HTR-8/SVneo (cell line): ENCODE results near the gene HS3ST5.
"Not testable (repeated sequence)": the region's sequence is repeated elsewhere in the genome, so short reads cannot be mapped to it uniquely, and the experiment has no call there.

Experiments
- DNase-seq: peaks from one replicate; pipeline ENCODE4 v3.0.0; 2011; ENCODE audit warnings: low spot score, mixed read lengths; ENCODE audit not compliant: insufficient read length
- FAIRE-seq: peaks from 2 replicates; lab custom pipeline; 2011; peaks lifted over from hg19 to GRCh38; lab: Jason Lieb, UNC

The HS3ST5 gene

DNA sequence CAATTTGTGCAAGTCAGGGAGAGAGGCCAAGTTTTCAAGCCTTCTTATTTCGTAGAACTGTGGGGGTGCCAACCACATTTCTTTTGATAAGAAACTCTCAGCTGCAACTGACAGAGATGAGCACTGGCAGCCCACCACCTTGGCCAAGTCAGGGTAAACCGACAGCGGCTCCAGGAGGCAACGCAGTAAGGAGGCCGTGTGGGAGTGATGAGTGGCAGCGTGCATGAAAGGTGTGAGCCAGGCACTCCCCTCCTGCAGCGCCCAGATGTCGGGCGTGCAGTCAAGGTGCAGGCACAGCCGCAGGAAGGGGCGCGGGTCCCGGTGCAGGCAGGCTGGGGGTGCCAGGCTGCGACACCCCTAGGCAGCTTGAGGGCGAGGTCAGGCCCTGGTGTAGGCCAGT lies 322.6 kb downstream of the HS3ST5 start:
- no peak for FAIRE-seq

DNA sequence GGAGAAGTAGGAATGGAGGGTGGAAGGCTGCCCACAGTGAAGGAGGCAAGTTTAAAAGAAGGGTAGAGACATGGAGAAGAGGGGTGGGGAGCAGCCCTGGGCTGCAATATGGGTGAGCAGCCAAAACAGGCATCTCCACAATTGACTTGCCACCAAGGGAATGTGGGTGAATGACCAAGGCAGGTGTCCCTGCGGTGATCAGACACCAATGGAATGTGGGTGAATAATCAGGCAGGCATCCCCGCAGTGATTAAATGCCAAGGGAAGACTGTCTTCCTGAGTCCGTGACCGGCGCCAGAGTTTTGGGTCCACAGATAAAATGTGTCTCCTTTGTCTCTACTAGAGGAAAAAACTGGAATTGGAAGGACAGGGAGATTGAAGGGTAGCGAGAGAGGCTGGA lies 325.7 kb downstream of the HS3ST5 start:
- not testable (repeated sequence) for DNase-seq, FAIRE-seq

More for the DNA sequence above, 322.6 kb downstream of the HS3ST5 start:
- DNase-seq = no peak

DNA sequence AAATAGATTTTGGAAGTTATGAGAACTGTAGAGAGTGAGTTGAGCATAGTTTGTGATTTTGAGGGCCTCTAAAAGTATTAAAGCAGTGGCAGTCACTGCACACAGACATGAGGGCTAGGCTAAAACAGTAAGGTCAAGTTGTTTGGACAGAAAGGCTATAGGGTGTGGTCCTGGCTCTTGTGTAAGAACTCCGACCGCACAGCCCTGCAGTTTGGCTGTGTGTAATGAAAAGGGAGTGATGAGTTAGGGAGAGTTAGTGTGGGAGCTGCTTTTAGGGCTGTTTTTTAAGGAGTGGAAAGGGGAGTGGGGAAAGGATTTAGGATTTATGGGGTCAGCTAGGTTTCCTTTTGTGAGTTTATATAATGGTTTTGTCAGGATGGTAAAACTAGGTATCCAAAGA lies 328.7 kb downstream of the HS3ST5 start:
- DNase-seq, FAIRE-seq: not testable (repeated sequence)

GRCh38 chr6:114011486-114011885 lies 331.3 kb downstream of the HS3ST5 start:
- not testable (repeated sequence) for FAIRE-seq, DNase-seq

DNA sequence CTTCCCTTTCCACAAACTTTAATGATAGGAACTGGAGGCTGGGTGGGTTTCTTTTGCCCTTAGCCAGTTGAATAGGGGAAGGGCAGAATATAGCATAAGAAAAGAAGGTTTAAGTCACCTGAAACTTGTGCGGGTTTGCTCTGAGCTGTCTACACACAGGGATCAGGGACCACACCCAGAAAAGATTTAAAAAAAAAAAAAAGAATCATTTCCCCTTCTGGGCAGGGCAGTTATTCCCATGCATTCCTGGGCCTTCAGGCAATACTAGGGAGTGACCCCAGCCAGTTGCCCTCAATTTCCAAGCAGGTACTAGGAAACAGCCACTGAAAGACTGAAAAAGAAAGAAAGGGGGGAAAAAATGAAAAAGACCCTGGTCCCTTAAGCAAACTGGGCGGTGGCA lies 332.3 kb downstream of the HS3ST5 start:
- FAIRE-seq (no peak), DNase-seq (no peak)

GRCh38 chr6:114009192-114009591 lies 333.6 kb downstream of the HS3ST5 start:
- no peak for FAIRE-seq
- no peak for DNase-seq

DNA sequence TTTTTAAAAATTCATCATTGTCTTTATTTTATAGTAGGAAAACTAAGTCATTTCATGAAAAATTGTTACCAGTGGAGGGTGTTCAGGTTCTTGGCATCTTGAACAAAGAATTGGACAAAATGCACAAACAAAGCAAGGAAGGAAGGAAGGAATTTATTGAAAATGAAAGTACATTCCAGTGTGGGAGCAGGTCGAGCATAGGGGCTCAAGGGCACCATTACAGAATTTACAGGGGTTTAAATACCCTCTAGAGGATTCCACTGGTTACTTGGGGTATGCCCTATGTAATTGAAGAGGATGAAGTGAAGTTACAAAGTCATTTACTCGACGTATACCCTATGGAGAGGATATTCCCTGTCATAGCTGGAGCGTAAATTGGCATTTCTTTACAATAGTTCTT lies 334.5 kb downstream of the HS3ST5 start:
- no peak for FAIRE-seq
- DNase-seq = no peak

GRCh38 chr6:114007516-114007915 lies 335.3 kb downstream of the HS3ST5 start:
- FAIRE-seq = no peak

More at GRCh38 chr6:114007516-114007915, 335.3 kb downstream of the HS3ST5 start:
- no peak for DNase-seq
